CD14-positive monocyte (primary cell): ENCODE results near the gene AP4B1. TPM values are rescaled to one million over a fixed set of nuclear protein-coding genes. Genes with fewer than 3 reads are reported as not detected.

Experiments
- DNase-seq, 3 donors: peaks; one replicate each; pipeline ENCODE4 v3.0.0-alpha.2; 2011 to 2022
- H2AFZ ChIP-seq: 2 replicates; pipeline ENCODE4 v1.6.0; 2012; ENCODE audit warnings: mild to moderate bottlenecking, low read depth, low read length, inconsistent platforms; ENCODE audit not compliant: insufficient read depth, poor library complexity, severe bottlenecking
- H3K27ac ChIP-seq, 2 donors: 1 replicate in 1 of 2; 2 replicates in 1 of 2; pipeline ENCODE4 v1.5.1; 2012 to 2013; ENCODE audit warnings: low read length in 2 of 2, control low read depth in 1 of 2, inconsistent platforms in 1 of 2, low read depth in 1 of 2, mild to moderate bottlenecking in 1 of 2
- H3K27me3 ChIP-seq, 2 donors: one replicate each; pipeline versions ENCODE4 v1.6.0 to v1.6.1; 2011 to 2013; ENCODE audit warnings: low read length in 2 of 2; ENCODE audit not compliant: control insufficient read depth in 2 of 2, insufficient read depth in 2 of 2
- H3K36me3 ChIP-seq, 2 donors: replicated peaks in 1 of 2; 1 replicate in 1 of 2; 2 replicates in 1 of 2; pipeline versions ENCODE4 v1.5.1 to v1.6.1; 2012 to 2013; ENCODE audit warnings: low read length in 2 of 2, control low read depth in 1 of 2, inconsistent platforms in 1 of 2, mild to moderate bottlenecking in 1 of 2; ENCODE audit not compliant: insufficient read depth in 2 of 2, control insufficient read depth in 1 of 2
- H3K4me1 ChIP-seq, 2 donors: 1 replicate in 1 of 2; 2 replicates in 1 of 2; pipeline versions ENCODE4 v1.5.1 to v1.6.1; 2012 to 2013; ENCODE audit warnings: low read length in 2 of 2, control low read depth in 1 of 2, inconsistent platforms in 1 of 2, mild to moderate bottlenecking in 1 of 2, moderate library complexity in 1 of 2; ENCODE audit not compliant: insufficient read depth in 2 of 2, control insufficient read depth in 1 of 2
- H3K4me2 ChIP-seq: replicated peaks from 2 replicates; pipeline ENCODE3; 2012; ENCODE audit warnings: low read length, moderate library complexity, mild to moderate bottlenecking; ENCODE audit not compliant: poor library complexity, severe bottlenecking; ENCODE audit errors: extremely low read depth
- H3K4me3 ChIP-seq, 3 experiments: fragments of 200-600 bp in 1 of 3; sonication (generic) in 1 of 3; replicated peaks in 1 of 3; 1 replicate in 2 of 3; 2 replicates in 1 of 3; pipeline ENCODE4 v1.5.1; 2011 to 2013; ENCODE audit warnings: low read length in 3 of 3, mild to moderate bottlenecking in 3 of 3, control low read depth in 2 of 3, low read depth in 2 of 3, inconsistent platforms in 1 of 3, moderate library complexity in 1 of 3
- H3K79me2 ChIP-seq: 2 replicates; pipeline ENCODE4 v1.6.0; 2012; ENCODE audit warnings: mild to moderate bottlenecking, control low read depth, inconsistent platforms, low read length, moderate library complexity; ENCODE audit not compliant: insufficient read depth
- H3K9ac ChIP-seq: 2 replicates; pipeline ENCODE4 v1.6.0; 2017; ENCODE audit warnings: low read length, mild to moderate bottlenecking; ENCODE audit not compliant: insufficient read depth, poor library complexity, severe bottlenecking
- H3K9me3 ChIP-seq, 2 donors: replicated peaks in 1 of 2; 1 replicate in 1 of 2; 2 replicates in 1 of 2; pipeline versions ENCODE4 v1.5.1 to v1.6.1; 2012 to 2013; ENCODE audit warnings: low read length in 2 of 2, control low read depth in 1 of 2; ENCODE audit not compliant: control insufficient read depth in 1 of 2, insufficient read depth in 1 of 2
- H4K20me1 ChIP-seq: 2 replicates; pipeline ENCODE4 v1.6.0; 2012; ENCODE audit warnings: mild to moderate bottlenecking, low read length, control low read depth, moderate library complexity; ENCODE audit not compliant: insufficient read depth
- H3K27ac Mint-ChIP-seq, 7 donors: one replicate each; pipeline ENCODE4 v1.8.0; 2020; ENCODE audit warnings: mild to moderate bottlenecking in 7 of 7, mixed read lengths in 7 of 7, moderate library complexity in 6 of 7, inconsistent platforms in 2 of 7
- H3K27me3 Mint-ChIP-seq, 3 donors: one replicate each; pipeline ENCODE4 v1.8.0; 2021 to 2022; ENCODE audit warnings: low read depth in 3 of 3, mild to moderate bottlenecking in 3 of 3, mixed read lengths in 3 of 3, moderate library complexity in 3 of 3, inconsistent platforms in 1 of 3
- H3K36me3 Mint-ChIP-seq, 2 donors: one replicate each; pipeline ENCODE4 v1.8.0; 2020; ENCODE audit warnings: mixed read lengths in 2 of 2, inconsistent platforms in 1 of 2, mild to moderate bottlenecking in 1 of 2
- H3K4me1 Mint-ChIP-seq: one replicate; pipeline ENCODE4 v1.8.0; 2020; ENCODE audit warnings: mild to moderate bottlenecking, mixed read lengths
- H3K4me3 Mint-ChIP-seq, 2 donors: one replicate each; pipeline ENCODE4 v1.8.0; 2020; ENCODE audit warnings: mild to moderate bottlenecking in 2 of 2, mixed read lengths in 2 of 2, moderate library complexity in 1 of 2
- H3K9me3 Mint-ChIP-seq, 7 donors: one replicate each; pipeline ENCODE4 v1.8.0; 2020 to 2022; ENCODE audit warnings: mixed read lengths in 7 of 7, mild to moderate bottlenecking in 6 of 7, moderate library complexity in 6 of 7, inconsistent platforms in 2 of 7
- CTCF ChIP-seq: fragments of 200-600 bp; IDR thresholded peaks from one replicate; pipeline ENCODE4 v1.8.0; 2022; ENCODE audit warnings: antibody characterized with exemption, mild to moderate bottlenecking
- WGBS: methylation state at CpG from one replicate; pipeline ENCODE4 v1.1.5; 2013; ENCODE audit warnings: missing lambda C conversion rate; ENCODE audit not compliant: insufficient coverage; 5-methylcytosine and 5-hydroxymethylcytosine counted together
- intact Hi-C, 2 donors: fragments of 100-400 bp; cut with micrococcal nuclease; formaldehyde crosslinking; loops; one replicate each; pipeline versions ENCODE4 v1.15.0 to v1.15.1; 2023
- polyA plus RNA-seq, 3 donors: library from polyadenylated mRNA; depleted of rRNA in 1 of 3; unstranded in 2 of 3; stranded (reverse) in 1 of 3; fragments of 300-500 nt in 2 of 3; fragments of >200 nt in 1 of 3; fragmentation: Illumina TruSeq in 2 of 3; gene quantifications; 1 replicate in 2 of 3; 2 replicates in 1 of 3; pipeline ENCODE4 v1.2.3, GENCODE V29; 2012 to 2021

AP4B1 gene
- polyA plus RNA-seq, 3 donors: 3.5 to 46.3 (median 6.1) TPM

GRCh38 chr1:113881661-113882060, 22.9 kb downstream of the AP4B1 start:
- Histone ChIP-seq H3K27me3 (no peaks in the 10 kb centered on the region), H3K9ac (no peak overlapping the region), H3K4me1 (peaks cover 7 to 29% of the 10 kb centered on the region in 2 donors), H4K20me1 (no peaks in the 10 kb centered on the region), H3K4me3 (no peak overlapping the region), H3K27ac (no peak overlapping the region), H3K79me2 (no peaks in the 10 kb centered on the region), H3K9me3 (no peaks in the 10 kb centered on the region), H3K4me2 (no peak overlapping the region), H3K36me3 (no peaks in the 10 kb centered on the region), H2AFZ (no peak overlapping the region)
- Mint-ChIP-seq H3K4me1 (peaks cover 38% of the 10 kb centered on the region), H3K27ac (peak overlapping the region in 2 of 7 donors; percentile 35 to 37), H3K9me3 (peaks cover 0 to 1% (median 0%) of the 10 kb centered on the region in 7 donors), H3K36me3 (peaks cover 4% of the 10 kb centered on the region in 2 donors), H3K27me3 (peaks cover 0 to 2% (median 0%) of the 10 kb centered on the region in 3 donors), H3K4me3 (no peak overlapping the region)
- DNase-seq: no peak
- 92% methylated on average over 2 of the region's 2 CpGs for WGBS
- intact Hi-C loops: no loop called here
- TF ChIP-seq CTCF: no peak

DNA sequence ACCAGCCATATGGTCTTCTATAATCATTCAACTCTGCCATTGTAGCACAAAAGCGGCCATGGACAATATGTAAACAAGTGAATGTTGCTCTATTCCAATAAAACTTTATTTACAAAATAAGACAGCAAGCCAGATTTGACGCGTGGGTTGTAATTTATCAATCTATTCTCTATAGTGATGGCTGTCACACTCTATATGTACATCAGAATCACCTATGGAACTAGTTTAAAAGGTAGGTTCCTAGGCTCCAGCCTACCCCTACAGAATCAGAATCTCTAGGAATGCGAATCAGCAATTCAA, 24.9 kb downstream of the AP4B1 start:
- no peak overlapping the region for H2AFZ ChIP-seq
- H3K27ac Mint-ChIP-seq: no peak overlapping the region
- 100% methylated on average over 1 of the region's 4 CpGs for WGBS

More for the DNA sequence above, 24.9 kb downstream of the AP4B1 start:
- Mint-ChIP-seq H3K27me3 (peaks cover 0 to 2% (median 0%) of the 10 kb centered on the region in 3 donors), H3K4me1 (peaks cover 42% of the 10 kb centered on the region), H3K4me3 (no peak overlapping the region), H3K36me3 (peaks cover 0 to 4% of the 10 kb centered on the region in 2 donors), H3K9me3 (no peaks in the 10 kb centered on the region)
- Histone ChIP-seq H3K27ac (no peak overlapping the region), H3K36me3 (no peaks in the 10 kb centered on the region), H3K79me2 (no peaks in the 10 kb centered on the region), H3K4me2 (no peak overlapping the region), H3K27me3 (no peaks in the 10 kb centered on the region), H3K4me3 (no peak overlapping the region), H4K20me1 (no peaks in the 10 kb centered on the region), H3K9me3 (no peaks in the 10 kb centered on the region), H3K4me1 (peaks cover 11 to 34% of the 10 kb centered on the region in 2 donors), H3K9ac (no peak overlapping the region)
- intact Hi-C loops: no loop called here
- DNase-seq: no peak
- TF ChIP-seq CTCF: no peak
